Chondrocyte (in vitro differentiated cells): ENCODE measurements around the gene RAP2A. TPM values are rescaled to one million over a fixed set of nuclear protein-coding genes. Genes with fewer than 3 reads are reported as not detected.
A peak's percentile ranks its signal among the peaks of the same experiment; 100 is the strongest.

Source experiments
- DNase-seq: peaks from one replicate; pipeline ENCODE4 v3.0.0; 2021; ENCODE audit warnings: mixed read lengths, low spot score
- H3K27ac Mint-ChIP-seq: one replicate; pipeline ENCODE4 v1.8.0; 2021; ENCODE audit warnings: mild to moderate bottlenecking, moderate library complexity, mixed read lengths; ENCODE audit not compliant: unreplicated experiment
- H3K27me3 Mint-ChIP-seq: 2 replicates; pipeline ENCODE4 v1.8.0; 2021; ENCODE audit warnings: low read depth, mixed read lengths
- H3K36me3 Mint-ChIP-seq: 2 replicates; pipeline ENCODE4 v1.8.0; 2021; ENCODE audit warnings: low read depth, mixed read lengths
- H3K4me1 Mint-ChIP-seq: 2 replicates; pipeline ENCODE4 v1.8.0; 2021; ENCODE audit warnings: low read depth, mild to moderate bottlenecking, mixed read lengths
- H3K4me3 Mint-ChIP-seq: one replicate; pipeline ENCODE4 v1.8.0; 2021; ENCODE audit warnings: mild to moderate bottlenecking, moderate library complexity, mixed read lengths; ENCODE audit not compliant: unreplicated experiment
- H3K9me3 Mint-ChIP-seq: 2 replicates; pipeline ENCODE4 v1.8.0; 2021; ENCODE audit warnings: low read depth, mixed read lengths
- total RNA-seq: library from RNA; stranded (reverse); gene quantifications from 3 replicates; pipeline ENCODE4 v1.2.1, GENCODE V29; 2021
- TF ChIP-seq, protein P1 (sequence below): fragments of 200-600 bp; sonication (generic); IDR thresholded peaks from 2 replicates; pipeline ENCODE4 v1.5.0; 2021; ENCODE audit warnings: antibody characterized with exemption, mild to moderate bottlenecking, moderate library complexity

RAP2A gene
- total RNA-seq, 1 donor from 2014 or later = 48.0 TPM

DNA sequence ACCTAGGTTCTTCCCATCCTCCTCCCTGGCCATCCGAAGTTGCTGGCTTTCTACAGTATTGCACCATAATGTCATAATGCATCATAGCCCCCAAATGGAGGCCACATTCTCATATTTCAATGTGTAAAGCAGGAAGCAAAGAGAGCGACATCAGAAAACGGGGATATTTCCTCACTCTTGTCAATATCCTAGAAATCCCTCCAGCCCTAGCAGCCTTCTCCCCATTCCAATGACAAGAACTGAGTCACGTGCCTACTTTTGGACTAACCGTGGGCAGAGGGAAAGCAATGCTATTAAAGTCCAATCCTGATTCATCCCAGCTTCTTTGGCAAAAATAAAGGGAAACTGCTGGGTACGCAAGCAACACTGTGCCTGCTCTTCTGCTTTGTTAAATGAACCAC, 4.3 kb upstream of the RAP2A start:
- H3K36me3 Mint-ChIP-seq = no peaks in the 10 kb centered on the region
- H3K9me3 Mint-ChIP-seq = peaks cover 2% of the 10 kb centered on the region
- no peak overlapping the region for H3K27ac Mint-ChIP-seq
- H3K4me1 Mint-ChIP-seq = peaks cover 26% of the 10 kb centered on the region
- TF ChIP-seq, protein P1, sequence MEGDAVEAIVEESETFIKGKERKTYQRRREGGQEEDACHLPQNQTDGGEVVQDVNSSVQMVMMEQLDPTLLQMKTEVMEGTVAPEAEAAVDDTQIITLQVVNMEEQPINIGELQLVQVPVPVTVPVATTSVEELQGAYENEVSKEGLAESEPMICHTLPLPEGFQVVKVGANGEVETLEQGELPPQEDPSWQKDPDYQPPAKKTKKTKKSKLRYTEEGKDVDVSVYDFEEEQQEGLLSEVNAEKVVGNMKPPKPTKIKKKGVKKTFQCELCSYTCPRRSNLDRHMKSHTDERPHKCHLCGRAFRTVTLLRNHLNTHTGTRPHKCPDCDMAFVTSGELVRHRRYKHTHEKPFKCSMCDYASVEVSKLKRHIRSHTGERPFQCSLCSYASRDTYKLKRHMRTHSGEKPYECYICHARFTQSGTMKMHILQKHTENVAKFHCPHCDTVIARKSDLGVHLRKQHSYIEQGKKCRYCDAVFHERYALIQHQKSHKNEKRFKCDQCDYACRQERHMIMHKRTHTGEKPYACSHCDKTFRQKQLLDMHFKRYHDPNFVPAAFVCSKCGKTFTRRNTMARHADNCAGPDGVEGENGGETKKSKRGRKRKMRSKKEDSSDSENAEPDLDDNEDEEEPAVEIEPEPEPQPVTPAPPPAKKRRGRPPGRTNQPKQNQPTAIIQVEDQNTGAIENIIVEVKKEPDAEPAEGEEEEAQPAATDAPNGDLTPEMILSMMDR = no peak
- no peak for DNase-seq
- no peak overlapping the region for H3K4me3 Mint-ChIP-seq
- H3K27me3 Mint-ChIP-seq = no peaks in the 10 kb centered on the region

DNA sequence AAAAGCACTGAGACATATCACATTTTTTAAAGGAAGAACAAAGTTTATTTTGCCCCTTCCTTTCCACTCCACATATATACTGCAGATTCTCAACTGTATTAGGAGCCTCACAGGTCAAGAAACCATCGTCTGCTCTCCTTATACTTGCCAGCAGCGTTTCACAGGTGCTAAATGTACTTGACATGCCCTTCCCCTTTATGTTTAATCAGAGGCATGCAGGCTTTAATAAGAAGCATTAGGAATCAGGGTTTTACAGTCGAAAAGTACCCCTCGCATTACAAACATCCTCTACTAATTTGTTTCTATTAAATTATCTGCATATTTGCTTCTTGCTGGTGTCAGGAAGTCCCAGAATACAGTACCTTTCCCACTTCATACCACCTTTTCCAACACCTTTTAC, 3.7 kb upstream of the RAP2A start:
- peaks cover 31% of the 10 kb centered on the region for H3K4me1 Mint-ChIP-seq
- DNase-seq = no peak
- H3K4me3 Mint-ChIP-seq = no peak overlapping the region
- H3K9me3 Mint-ChIP-seq = peaks cover 2% of the 10 kb centered on the region
- TF ChIP-seq, protein P1 = no peak
- H3K36me3 Mint-ChIP-seq = no peaks in the 10 kb centered on the region
- H3K27me3 Mint-ChIP-seq = no peaks in the 10 kb centered on the region
- no peak overlapping the region for H3K27ac Mint-ChIP-seq

DNA sequence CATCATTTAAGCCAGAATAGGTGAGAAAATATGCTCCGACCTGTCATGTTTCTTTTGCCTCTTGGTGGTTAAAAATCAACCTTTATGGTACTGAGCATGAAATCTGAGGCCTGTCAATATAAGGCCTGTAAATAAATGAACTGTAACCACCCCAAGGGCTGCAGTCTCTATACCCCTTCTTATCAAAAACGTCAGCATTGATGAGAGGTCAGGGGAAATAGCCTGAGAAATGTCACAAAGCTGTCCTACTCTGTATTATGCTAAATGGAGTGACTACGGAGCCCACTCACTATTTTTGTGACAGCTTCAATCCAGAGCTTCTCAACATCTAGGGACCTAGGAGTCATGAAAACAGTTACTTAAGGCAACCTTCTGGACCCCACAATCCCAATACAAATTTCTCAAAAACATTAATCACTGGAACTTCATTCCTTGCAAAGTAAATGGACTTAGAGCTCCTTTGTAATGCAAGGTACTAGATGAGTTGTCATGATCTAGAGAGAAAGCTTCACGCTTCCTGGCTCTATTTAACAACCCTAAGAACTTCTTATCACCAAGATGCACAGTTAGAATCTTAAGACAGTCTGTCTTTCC, 2.7 kb upstream of the RAP2A start:
- H3K4me3 Mint-ChIP-seq = peak overlapping the region; percentile 94
- no peaks in the 10 kb centered on the region for H3K27me3 Mint-ChIP-seq
- H3K9me3 Mint-ChIP-seq = no peaks in the 10 kb centered on the region
- TF ChIP-seq, protein P1 = no peak
- no peaks in the 10 kb centered on the region for H3K36me3 Mint-ChIP-seq
- H3K4me1 Mint-ChIP-seq = peaks cover 39% of the 10 kb centered on the region
- no peak overlapping the region for H3K27ac Mint-ChIP-seq
- no peak for DNase-seq

DNA sequence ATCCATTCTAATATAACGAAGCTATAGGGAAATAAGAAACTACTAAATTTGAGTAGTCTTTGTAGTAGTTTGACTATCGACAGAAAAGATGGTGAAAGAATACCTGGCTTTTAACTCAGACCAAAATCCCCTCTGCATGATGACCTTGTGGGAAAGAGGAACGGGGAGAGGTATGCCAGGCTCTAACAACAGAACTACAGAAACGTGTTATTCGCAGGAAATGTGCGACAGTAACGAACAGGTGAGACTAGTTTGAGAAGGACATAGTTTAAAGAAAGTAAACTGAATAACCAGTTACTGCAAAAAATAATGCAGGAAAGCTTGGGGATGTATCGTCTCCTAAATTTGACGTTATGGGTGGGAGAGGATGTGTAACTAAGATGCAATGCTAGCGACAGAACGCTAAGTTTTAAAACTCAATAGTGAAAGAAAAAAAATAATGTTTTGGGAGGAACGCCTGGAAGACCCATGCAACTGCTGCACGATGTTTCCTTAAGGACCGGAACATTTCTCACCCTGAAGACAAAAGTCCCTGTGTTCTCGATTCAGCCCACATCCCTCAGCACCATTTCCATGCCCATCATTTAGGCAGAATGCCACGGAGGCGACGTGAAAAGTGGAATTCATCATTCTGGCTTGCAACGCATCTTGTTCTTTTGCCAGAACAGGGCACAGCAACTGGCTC, 1.6 kb upstream of the RAP2A start:
- TF ChIP-seq, protein P1 = no peak
- DNase-seq = no peak
- Mint-ChIP-seq H3K4me1 (peaks cover 45% of the 10 kb centered on the region), H3K27me3 (no peaks in the 10 kb centered on the region), H3K36me3 (no peaks in the 10 kb centered on the region), H3K4me3 (peak overlapping the region; percentile 94), H3K9me3 (no peaks in the 10 kb centered on the region), H3K27ac (peak overlapping the region; percentile 100)

DNA sequence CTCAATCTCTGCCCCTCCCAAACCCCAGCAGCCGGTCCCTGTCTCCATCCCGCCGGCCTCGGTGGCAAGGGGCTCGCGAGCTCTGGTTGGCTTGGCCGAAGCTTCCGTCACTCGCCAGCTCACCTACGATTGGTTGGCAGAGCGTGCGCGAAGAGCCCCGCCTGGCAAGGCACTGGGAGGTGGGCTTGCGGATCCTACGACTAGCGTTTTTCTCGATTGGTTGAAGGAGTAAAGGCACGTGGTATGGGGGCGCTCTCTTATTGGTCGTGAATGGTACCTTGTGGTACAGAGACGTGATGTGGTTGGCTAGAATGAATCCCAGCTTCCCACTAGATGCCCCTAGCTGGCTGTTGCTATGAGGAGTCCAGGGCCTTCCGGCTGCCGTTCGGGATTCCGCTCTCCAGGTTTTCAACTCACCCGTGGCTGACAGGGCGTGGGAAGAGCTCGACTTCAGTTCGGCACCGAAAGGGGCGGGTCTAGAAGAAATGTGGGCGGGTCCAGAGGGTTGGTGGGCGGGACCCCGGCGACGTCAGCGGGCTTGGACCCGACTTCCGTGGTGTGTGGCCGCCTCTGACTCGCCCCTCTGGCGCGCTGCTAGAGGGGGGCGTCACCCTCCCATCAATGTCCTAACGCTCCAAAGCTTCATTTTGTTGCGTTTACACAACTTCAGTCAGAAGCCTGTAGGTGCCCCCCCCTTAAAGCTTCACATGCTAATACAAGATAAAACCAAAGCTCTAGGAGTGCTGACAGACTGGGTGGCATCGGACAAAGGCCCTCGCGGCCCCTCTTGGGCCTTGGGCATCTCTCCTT, 847 bp upstream of the RAP2A start:
- TF ChIP-seq, protein P1 = no peak
- Mint-ChIP-seq H3K9me3 (no peaks in the 10 kb centered on the region), H3K27me3 (no peaks in the 10 kb centered on the region), H3K27ac (peak overlapping the region; percentile 100), H3K4me1 (peaks cover 45% of the 10 kb centered on the region), H3K36me3 (no peaks in the 10 kb centered on the region), H3K4me3 (peak overlapping the region; percentile 94)
- DNase-seq = peak; percentile 99
